Activated naive CD4-positive, alpha-beta T cell treated with anti-CD3 and anti-CD28 coated beads for 36 hours (primary cell): ENCODE measurements around the gene ENKUR. TPM values are rescaled to one million over a fixed set of nuclear protein-coding genes. Genes with fewer than 3 reads are reported as not detected.
A peak's percentile ranks its signal among the peaks of the same experiment; 100 is the strongest.
"Not testable (repeated sequence)": the region's sequence is repeated elsewhere in the genome, so short reads cannot be mapped to it uniquely, and the experiment has no call there.

Source experiments
- CTCF ChIA-PET: fragments of 350-600 bp; sonication (Branson Sonifier 250); formaldehyde crosslinking; loops from one replicate; lab custom pipeline; 2021; ENCODE audit warnings: antibody characterized with exemption; lab: Charles Lee
- DNase-seq: peaks from one replicate; pipeline ENCODE4 v3.0.0-alpha.2; 2020
- H3K27ac Mint-ChIP-seq: one replicate; pipeline ENCODE4 v1.8.0; 2021; ENCODE audit warnings: mild to moderate bottlenecking, mixed read lengths
- H3K27me3 Mint-ChIP-seq: one replicate; pipeline ENCODE4 v1.8.0; 2021; ENCODE audit warnings: low read depth, mixed read lengths
- H3K36me3 Mint-ChIP-seq: one replicate; pipeline ENCODE4 v1.8.0; 2021; ENCODE audit warnings: low read depth, mixed read lengths
- H3K4me1 Mint-ChIP-seq: one replicate; pipeline ENCODE4 v1.8.0; 2021; ENCODE audit warnings: low read depth, mixed read lengths
- H3K4me3 Mint-ChIP-seq: one replicate; pipeline ENCODE4 v1.8.0; 2021; ENCODE audit warnings: mild to moderate bottlenecking, moderate library complexity, mixed read lengths
- H3K9me3 Mint-ChIP-seq: one replicate; pipeline ENCODE4 v1.8.0; 2021; ENCODE audit warnings: mixed read lengths
- intact Hi-C: fragments of 100-400 bp; cut with micrococcal nuclease; formaldehyde crosslinking; loops from one replicate; pipeline ENCODE4 v1.15.1; 2023
- total RNA-seq, 2 experiments: library from RNA; stranded (reverse); gene quantifications; one replicate each; pipeline ENCODE4 v1.2.3, GENCODE V29; 2021

The ENKUR gene
- total RNA-seq, 2 experiments from 2014 or later, result not detected

- Mint-ChIP-seq H3K27me3 (peaks cover 3% of the 10 kb centered on the region), H3K4me1 (peaks cover 3% of the 10 kb centered on the region), H3K36me3 (no peaks in the 10 kb centered on the region), H3K27ac (no peak overlapping the region), H3K9me3 (no peaks in the 10 kb centered on the region), H3K4me3 (no peak overlapping the region)
- DNase-seq, result no peak
- CTCF ChIA-PET, result no interaction called here
- intact Hi-C loops, result no loop called here
Measured at GRCh38 chr10:24968349-24968748, 47.6 kb downstream of the ENKUR start.

GRCh38 chr10:24966962-24967481 is 48.9 kb downstream of the ENKUR start:
- Mint-ChIP-seq H3K27me3 (peaks cover 3% of the 10 kb centered on the region), H3K27ac (no peak overlapping the region), H3K4me1 (peaks cover 5% of the 10 kb centered on the region), H3K36me3 (no peaks in the 10 kb centered on the region), H3K9me3 (no peaks in the 10 kb centered on the region), H3K4me3 (no peak overlapping the region)
- no peak for DNase-seq
- CTCF ChIA-PET, result no interaction called here
- intact Hi-C loops, result no loop called here

DNA sequence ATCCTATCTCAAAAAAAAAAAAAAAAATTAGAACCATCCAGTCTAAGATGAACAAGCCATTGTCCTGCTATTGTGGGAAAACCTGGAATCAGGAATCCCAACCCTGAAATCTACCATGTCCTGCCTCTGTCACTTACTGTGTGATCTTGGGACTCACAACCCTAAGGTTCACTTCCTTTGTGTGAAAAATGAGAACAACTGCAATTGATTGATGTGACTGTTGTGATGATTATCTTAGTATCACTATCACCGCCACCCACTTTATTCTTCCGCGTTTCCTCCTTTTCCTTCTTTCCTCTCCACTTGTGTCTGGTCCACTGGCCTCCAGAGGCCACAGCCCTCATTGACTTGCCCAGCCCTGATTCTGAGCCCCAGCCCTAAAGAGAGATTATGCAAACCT is 50.9 kb downstream of the ENKUR start:
- no peak for DNase-seq
- peaks cover 5% of the 10 kb centered on the region for H3K4me1 Mint-ChIP-seq
- no peaks in the 10 kb centered on the region for H3K9me3 Mint-ChIP-seq
- H3K4me3 Mint-ChIP-seq, result no peak overlapping the region
- intact Hi-C loops, result no loop called here
- H3K27me3 Mint-ChIP-seq, result peaks cover 3% of the 10 kb centered on the region
- CTCF ChIA-PET, result interaction anchor here (1.2 kb wide), 1 partner anchor 17 kb away, joined by 3 read pairs; no protein-coding TSS in a partner anchor
- no peak overlapping the region for H3K27ac Mint-ChIP-seq
- H3K36me3 Mint-ChIP-seq, result no peaks in the 10 kb centered on the region

GRCh38 chr10:24963521-24964041 is 52.4 kb downstream of the ENKUR start:
- peaks cover 3% of the 10 kb centered on the region for H3K27me3 Mint-ChIP-seq
- H3K9me3 Mint-ChIP-seq, result no peaks in the 10 kb centered on the region
- H3K36me3 Mint-ChIP-seq, result no peaks in the 10 kb centered on the region
- no peak overlapping the region for H3K4me3 Mint-ChIP-seq
- H3K4me1 Mint-ChIP-seq, result peaks cover 2% of the 10 kb centered on the region
- no peak overlapping the region for H3K27ac Mint-ChIP-seq
- no peak for DNase-seq
- CTCF ChIA-PET, result interaction anchor here (0.6 to 1.2 kb wide), 3 partner anchors 16 to 546 kb away, joined by 3 read pairs; no protein-coding TSS in a partner anchor
- intact Hi-C loops, result no loop called here

DNA sequence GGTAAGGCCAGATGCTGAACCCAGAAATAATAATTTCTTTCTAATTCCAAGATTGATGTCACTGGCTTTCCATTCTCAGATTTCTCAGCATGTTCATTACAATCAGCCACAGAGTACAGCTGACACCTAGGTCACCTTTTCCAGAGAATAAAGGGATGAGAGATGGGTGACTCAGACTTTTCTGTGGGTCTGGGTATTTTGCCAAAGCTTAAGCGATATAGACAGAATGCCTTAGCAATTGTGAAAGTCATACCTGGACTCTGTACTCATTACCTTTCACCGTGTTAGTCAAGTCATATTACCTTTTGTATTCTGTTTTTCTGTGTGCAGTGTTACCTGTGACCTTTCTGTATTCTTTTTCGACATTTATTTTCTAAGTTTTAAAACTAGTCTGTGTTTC is 53.0 kb downstream of the ENKUR start:
- intact Hi-C loops, result no loop called here
- Mint-ChIP-seq H3K36me3 (no peaks in the 10 kb centered on the region), H3K9me3 (no peaks in the 10 kb centered on the region), H3K4me1 (peaks cover 2% of the 10 kb centered on the region), H3K4me3 (no peak overlapping the region), H3K27me3 (peaks cover 3% of the 10 kb centered on the region), H3K27ac (no peak overlapping the region)
- DNase-seq, result no peak
- CTCF ChIA-PET, result interaction anchor here (0.6 kb wide), 1 partner anchor 83 kb away, joined by 4 read pairs; no protein-coding TSS in a partner anchor

DNA sequence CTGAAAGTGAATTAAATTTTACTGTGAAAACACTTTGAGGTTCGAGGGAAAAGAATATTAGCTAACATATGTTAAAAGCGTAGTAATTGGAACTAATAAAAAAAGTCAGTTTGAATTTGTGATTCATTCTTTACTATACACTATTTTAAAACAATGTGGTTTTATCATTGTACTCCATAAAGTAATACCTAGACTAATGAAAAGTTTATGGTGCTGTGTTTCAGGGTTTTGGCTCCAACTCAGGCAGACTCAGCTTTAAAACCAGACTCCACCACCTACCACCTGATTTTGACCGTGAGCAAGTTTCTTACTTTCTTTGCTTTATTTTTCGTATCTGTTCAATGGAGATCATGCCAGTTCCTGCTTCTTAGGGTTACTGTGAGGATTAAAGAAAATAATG is 54.4 kb downstream of the ENKUR start:
- Mint-ChIP-seq H3K4me1 (peaks cover 2% of the 10 kb centered on the region), H3K4me3 (no peak overlapping the region), H3K9me3 (no peaks in the 10 kb centered on the region), H3K27me3 (peaks cover 3% of the 10 kb centered on the region), H3K27ac (no peak overlapping the region), H3K36me3 (no peaks in the 10 kb centered on the region)
- CTCF ChIA-PET, result no interaction called here
- intact Hi-C loops, result no loop called here
- DNase-seq, result no peak

DNA sequence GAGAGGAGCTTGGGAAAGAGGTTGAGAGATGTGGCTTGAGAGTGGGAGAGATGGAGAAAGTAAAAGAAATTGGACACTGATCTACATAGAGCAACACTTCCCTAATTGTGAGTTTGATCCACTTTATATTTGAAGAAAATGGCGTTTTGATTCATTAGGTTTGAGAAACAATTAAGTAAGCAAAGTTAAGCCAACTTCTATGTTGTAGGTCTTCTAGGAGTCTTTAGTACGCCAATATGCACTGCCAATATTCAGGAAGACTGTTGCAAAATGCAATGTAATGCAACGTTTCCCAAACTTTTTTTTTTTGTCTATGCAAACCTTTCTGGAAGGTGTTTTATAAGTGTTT is 56.6 kb downstream of the ENKUR start:
- H3K9me3 Mint-ChIP-seq, result no peaks in the 10 kb centered on the region
- CTCF ChIA-PET, result no interaction called here
- H3K27me3 Mint-ChIP-seq, result no peaks in the 10 kb centered on the region
- H3K4me1 Mint-ChIP-seq, result peaks cover 2% of the 10 kb centered on the region
- intact Hi-C loops, result no loop called here
- H3K4me3 Mint-ChIP-seq, result no peak overlapping the region
- no peaks in the 10 kb centered on the region for H3K36me3 Mint-ChIP-seq
- no peak for DNase-seq
- no peak overlapping the region for H3K27ac Mint-ChIP-seq

- Mint-ChIP-seq H3K4me3 (no peak overlapping the region), H3K27ac (no peak overlapping the region), H3K27me3 (no peaks in the 10 kb centered on the region), H3K36me3 (no peaks in the 10 kb centered on the region), H3K4me1 (peaks cover 2% of the 10 kb centered on the region), H3K9me3 (no peaks in the 10 kb centered on the region)
- CTCF ChIA-PET, result no interaction called here
- intact Hi-C loops, result no loop called here
- no peak for DNase-seq
Measured at GRCh38 chr10:24958721-24959381, 57.1 kb downstream of the ENKUR start.

DNA sequence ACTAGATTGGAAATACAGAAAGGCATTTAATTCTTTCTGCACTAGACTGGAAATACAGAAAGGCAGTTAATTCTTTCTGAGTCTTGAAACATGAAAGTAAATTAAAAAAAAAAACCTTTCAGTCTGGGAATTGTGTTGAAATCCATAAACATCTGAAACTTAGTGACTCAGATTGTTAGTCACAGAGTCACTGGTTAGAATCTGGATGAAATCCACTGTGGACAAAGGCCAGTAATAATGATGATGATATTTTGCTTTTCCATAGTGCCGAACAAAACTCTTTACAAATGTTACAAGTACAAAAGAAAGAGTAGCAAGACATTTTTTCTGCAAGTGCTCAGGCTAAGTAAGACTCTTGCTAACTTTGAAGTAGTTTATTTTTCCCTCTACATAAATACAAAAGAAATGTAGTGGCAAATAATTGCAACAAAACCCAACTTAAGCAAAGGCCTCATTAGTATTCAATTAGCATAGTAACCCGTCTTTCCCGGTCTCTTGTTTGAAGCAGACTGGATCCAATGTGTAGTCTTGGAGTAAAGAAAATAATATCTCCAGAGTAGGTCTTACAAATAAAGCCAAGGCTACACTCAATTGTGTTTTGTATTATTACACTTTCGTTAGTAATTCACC is 57.8 kb downstream of the ENKUR start:
- intact Hi-C loops, result no loop called here
- no peak for DNase-seq

GRCh38 chr10:24957624-24958051 is 58.3 kb downstream of the ENKUR start:
- H3K27ac Mint-ChIP-seq, H3K27me3 Mint-ChIP-seq, CTCF ChIA-PET, H3K4me3 Mint-ChIP-seq, H3K36me3 Mint-ChIP-seq, H3K9me3 Mint-ChIP-seq, DNase-seq, H3K4me1 Mint-ChIP-seq, intact Hi-C loops: not testable (repeated sequence)

More for the DNA sequence above, 57.8 kb downstream of the ENKUR start:
- H3K27ac Mint-ChIP-seq, result no peak overlapping the region
- no peaks in the 10 kb centered on the region for H3K9me3 Mint-ChIP-seq
- H3K4me1 Mint-ChIP-seq, result peaks cover 6% of the 10 kb centered on the region
- H3K4me3 Mint-ChIP-seq, result no peak overlapping the region
- H3K36me3 Mint-ChIP-seq, result no peaks in the 10 kb centered on the region
- no peaks in the 10 kb centered on the region for H3K27me3 Mint-ChIP-seq
- CTCF ChIA-PET, result no interaction called here

DNA sequence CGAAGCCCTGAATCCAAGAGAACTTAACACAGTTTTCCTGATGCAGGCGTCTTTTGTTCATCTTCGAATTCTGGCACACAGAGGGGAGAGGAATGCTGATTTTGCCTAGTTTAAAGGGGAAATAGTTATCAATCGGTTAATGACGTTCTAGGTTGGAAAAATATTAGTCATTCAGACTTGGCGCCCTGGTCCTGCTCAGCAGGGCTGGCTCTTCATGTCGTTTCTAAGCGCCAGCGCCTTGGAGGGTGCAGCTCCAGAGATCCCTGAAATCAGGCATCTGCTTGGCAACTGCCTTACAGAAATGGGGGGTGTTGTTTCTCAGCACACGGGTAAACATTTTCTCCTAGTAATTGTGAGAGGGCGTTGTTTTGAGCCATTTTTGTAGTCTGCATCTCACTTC is 62.3 kb downstream of the ENKUR start:
- Mint-ChIP-seq H3K4me1 (peaks cover 13% of the 10 kb centered on the region), H3K36me3 (no peaks in the 10 kb centered on the region), H3K27ac (no peak overlapping the region), H3K4me3 (peak overlapping the region; percentile 72), H3K27me3 (no peaks in the 10 kb centered on the region), H3K9me3 (no peaks in the 10 kb centered on the region)
- intact Hi-C loops, result no loop called here
- CTCF ChIA-PET, result interaction anchor here (0.6 to 1.3 kb wide), 2 partner anchors 25 to 335 kb away, joined by 3 to 5 read pairs; no protein-coding TSS in a partner anchor
- DNase-seq, result no peak

GRCh38 chr10:24952707-24953645 is 63.0 kb downstream of the ENKUR start:
- CTCF ChIA-PET, result interaction anchor here (0.6 to 1.4 kb wide), 3 partner anchors 24 to 335 kb away, joined by 3 to 5 read pairs (median 4); no protein-coding TSS in a partner anchor
- no peaks in the 10 kb centered on the region for H3K9me3 Mint-ChIP-seq
- H3K4me3 Mint-ChIP-seq, result peak overlapping the region; percentile 72
- peaks cover 14% of the 10 kb centered on the region for H3K4me1 Mint-ChIP-seq
- H3K27me3 Mint-ChIP-seq, result no peaks in the 10 kb centered on the region
- intact Hi-C loops, result loop anchor here (1.0 kb wide), 2 partner anchors 229 to 310 kb away; no protein-coding TSS in a partner anchor
- H3K27ac Mint-ChIP-seq, result no peak overlapping the region
- peak; percentile 39 for DNase-seq
- H3K36me3 Mint-ChIP-seq, result no peaks in the 10 kb centered on the region
